ENCODE data around the gene PGAP3.

DNA sequence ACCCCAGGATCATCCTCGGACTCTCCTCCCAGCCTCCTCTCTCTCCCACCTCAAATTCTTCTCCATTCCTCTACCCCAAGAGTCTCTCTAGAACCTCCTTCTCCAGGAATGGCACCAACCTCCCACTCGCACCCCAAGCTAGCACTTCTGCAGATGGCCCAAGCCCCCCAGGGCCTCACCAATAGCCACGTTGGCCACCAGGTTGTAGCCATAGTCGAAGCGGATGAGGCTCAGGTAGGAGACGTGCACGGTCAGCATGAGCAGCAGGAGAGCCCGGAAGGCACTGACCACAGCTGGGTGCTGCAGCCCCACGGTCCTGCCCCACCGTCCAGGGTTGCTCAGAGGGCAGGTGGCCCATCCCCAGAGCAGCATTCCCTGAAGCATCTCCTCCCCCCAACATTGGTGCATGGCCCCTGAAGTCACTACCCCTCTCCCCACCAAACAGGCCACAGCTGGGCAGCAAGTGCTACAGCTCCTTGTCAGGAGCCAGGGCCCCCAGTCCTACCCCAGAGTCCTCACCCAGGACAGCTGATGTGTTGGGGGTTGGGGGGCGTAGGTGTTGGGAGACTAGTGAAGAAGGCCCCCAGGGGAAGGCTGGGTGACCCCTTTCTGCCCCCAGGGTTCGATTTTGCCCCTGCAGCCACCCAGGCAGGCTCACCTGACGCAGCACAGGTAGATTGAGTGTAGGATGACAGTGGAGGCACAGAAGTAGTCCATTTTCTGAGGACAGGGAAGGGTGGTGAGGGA, 14.3 kb downstream of the PGAP3 start:
- TF ChIP-seq, protein P1, sequence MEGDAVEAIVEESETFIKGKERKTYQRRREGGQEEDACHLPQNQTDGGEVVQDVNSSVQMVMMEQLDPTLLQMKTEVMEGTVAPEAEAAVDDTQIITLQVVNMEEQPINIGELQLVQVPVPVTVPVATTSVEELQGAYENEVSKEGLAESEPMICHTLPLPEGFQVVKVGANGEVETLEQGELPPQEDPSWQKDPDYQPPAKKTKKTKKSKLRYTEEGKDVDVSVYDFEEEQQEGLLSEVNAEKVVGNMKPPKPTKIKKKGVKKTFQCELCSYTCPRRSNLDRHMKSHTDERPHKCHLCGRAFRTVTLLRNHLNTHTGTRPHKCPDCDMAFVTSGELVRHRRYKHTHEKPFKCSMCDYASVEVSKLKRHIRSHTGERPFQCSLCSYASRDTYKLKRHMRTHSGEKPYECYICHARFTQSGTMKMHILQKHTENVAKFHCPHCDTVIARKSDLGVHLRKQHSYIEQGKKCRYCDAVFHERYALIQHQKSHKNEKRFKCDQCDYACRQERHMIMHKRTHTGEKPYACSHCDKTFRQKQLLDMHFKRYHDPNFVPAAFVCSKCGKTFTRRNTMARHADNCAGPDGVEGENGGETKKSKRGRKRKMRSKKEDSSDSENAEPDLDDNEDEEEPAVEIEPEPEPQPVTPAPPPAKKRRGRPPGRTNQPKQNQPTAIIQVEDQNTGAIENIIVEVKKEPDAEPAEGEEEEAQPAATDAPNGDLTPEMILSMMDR (tag by site-specific recombination; IDR thresholded peaks at IDR 0.05): no peak
- TF ChIP-seq, protein P2, sequence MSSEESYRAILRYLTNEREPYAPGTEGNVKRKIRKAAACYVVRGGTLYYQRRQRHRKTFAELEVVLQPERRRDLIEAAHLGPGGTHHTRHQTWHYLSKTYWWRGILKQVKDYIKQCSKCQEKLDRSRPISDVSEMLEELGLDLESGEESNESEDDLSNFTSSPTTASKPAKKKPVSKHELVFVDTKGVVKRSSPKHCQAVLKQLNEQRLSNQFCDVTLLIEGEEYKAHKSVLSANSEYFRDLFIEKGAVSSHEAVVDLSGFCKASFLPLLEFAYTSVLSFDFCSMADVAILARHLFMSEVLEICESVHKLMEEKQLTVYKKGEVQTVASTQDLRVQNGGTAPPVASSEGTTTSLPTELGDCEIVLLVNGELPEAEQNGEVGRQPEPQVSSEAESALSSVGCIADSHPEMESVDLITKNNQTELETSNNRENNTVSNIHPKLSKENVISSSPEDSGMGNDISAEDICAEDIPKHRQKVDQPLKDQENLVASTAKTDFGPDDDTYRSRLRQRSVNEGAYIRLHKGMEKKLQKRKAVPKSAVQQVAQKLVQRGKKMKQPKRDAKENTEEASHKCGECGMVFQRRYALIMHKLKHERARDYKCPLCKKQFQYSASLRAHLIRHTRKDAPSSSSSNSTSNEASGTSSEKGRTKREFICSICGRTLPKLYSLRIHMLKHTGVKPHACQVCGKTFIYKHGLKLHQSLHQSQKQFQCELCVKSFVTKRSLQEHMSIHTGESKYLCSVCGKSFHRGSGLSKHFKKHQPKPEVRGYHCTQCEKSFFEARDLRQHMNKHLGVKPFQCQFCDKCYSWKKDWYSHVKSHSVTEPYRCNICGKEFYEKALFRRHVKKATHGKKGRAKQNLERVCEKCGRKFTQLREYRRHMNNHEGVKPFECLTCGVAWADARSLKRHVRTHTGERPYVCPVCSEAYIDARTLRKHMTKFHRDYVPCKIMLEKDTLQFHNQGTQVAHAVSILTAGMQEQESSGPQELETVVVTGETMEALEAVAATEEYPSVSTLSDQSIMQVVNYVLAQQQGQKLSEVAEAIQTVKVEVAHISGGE (tag by site-specific recombination; conservative IDR thresholded peaks at IDR 0.05; ENCODE audit: low read depth): no peak
- TF ChIP-seq ZNF114 (tag by site-specific recombination; IDR thresholded peaks at IDR 0.05) (no peak), ZNF175 (tag by site-specific recombination; IDR thresholded peaks at IDR 0.05) (no peak), TCF7L2 (IDR thresholded peaks at IDR 0.05; ENCODE audit: borderline replicate concordance, low read depth, low read length) (no peak), ZBTB21 (tag by site-specific recombination; IDR thresholded peaks at IDR 0.05) (no peak), KLF1 (tag by site-specific recombination; IDR thresholded peaks at IDR 0.05) (no peak), ZNF423 (tag by site-specific recombination; IDR thresholded peaks at IDR 0.05) (no peak), ZNF558 (tag by site-specific recombination; IDR thresholded peaks at IDR 0.05) (no peak), ZSCAN30 (tag by site-specific recombination; IDR thresholded peaks at IDR 0.05) (no peak)
- TF ChIP-seq, protein P3, sequence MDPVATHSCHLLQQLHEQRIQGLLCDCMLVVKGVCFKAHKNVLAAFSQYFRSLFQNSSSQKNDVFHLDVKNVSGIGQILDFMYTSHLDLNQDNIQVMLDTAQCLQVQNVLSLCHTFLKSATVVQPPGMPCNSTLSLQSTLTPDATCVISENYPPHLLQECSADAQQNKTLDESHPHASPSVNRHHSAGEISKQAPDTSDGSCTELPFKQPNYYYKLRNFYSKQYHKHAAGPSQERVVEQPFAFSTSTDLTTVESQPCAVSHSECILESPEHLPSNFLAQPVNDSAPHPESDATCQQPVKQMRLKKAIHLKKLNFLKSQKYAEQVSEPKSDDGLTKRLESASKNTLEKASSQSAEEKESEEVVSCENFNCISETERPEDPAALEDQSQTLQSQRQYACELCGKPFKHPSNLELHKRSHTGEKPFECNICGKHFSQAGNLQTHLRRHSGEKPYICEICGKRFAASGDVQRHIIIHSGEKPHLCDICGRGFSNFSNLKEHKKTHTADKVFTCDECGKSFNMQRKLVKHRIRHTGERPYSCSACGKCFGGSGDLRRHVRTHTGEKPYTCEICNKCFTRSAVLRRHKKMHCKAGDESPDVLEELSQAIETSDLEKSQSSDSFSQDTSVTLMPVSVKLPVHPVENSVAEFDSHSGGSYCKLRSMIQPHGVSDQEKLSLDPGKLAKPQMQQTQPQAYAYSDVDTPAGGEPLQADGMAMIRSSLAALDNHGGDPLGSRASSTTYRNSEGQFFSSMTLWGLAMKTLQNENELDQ (tag by site-specific recombination; IDR thresholded peaks at IDR 0.05; ENCODE audit: low read depth): no peak
- TF ChIP-seq, protein P4, sequence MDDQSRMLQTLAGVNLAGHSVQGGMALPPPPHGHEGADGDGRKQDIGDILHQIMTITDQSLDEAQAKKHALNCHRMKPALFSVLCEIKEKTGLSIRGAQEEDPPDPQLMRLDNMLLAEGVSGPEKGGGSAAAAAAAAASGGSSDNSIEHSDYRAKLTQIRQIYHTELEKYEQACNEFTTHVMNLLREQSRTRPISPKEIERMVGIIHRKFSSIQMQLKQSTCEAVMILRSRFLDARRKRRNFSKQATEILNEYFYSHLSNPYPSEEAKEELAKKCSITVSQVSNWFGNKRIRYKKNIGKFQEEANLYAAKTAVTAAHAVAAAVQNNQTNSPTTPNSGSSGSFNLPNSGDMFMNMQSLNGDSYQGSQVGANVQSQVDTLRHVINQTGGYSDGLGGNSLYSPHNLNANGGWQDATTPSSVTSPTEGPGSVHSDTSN (CRISPR knock-in tag; IDR thresholded peaks at IDR 0.05): no peak

Data from HEK293 (cell line).